ENCODE data around the gene CXorf58.

Gene CXorf58

GRCh38 chrX:23901805-23902204 is 6.0 kb upstream of the CXorf58 start:
- DNase-seq, result peak; percentile 23

- no peak for DNase-seq
These were observed 5.4 kb upstream of the CXorf58 start for GRCh38 chrX:23902419-23902818.

DNA sequence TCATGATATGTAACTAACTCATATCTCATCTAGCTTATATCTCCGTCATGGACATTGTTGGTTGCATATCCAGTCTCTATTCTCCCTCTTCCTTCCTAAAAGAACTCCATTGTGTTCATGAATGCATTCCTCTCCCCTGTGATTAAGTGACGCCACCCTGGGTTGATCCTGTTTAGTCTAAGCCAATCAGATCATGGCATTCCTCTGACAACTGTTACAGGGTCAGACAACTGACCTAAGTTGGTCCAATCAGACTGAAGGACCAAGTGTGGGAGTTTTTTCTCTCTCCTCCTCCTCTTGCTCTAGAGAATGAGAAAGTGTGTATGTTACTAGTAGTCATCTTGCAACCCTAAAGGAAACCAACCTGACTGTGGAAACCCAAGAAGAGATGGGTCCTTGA is 3.7 kb upstream of the CXorf58 start:
- no peak for DNase-seq

DNA sequence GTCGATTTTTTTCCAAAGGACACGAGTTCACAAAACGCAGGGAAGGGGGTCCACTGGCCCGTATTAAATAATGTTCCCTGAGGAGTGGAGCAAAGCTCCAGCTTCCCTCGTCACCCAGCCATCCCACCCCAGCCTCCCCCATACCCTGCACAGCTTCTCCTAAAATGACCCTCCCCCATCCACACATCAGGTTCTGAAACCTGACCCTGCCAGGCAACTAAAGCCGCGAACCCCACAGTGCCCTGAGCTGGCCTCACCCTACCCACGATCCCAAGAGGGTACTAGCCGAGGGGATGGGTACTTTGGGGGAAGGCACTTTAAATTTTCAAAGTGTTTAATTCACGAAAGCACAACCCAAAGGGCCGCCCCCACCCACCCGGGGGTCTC is 702 bp upstream of the CXorf58 start:
- no peak for DNase-seq

GRCh38 chrX:23908219-23909004 is 606 bp downstream of the CXorf58 start:
- no peak for DNase-seq

DNA sequence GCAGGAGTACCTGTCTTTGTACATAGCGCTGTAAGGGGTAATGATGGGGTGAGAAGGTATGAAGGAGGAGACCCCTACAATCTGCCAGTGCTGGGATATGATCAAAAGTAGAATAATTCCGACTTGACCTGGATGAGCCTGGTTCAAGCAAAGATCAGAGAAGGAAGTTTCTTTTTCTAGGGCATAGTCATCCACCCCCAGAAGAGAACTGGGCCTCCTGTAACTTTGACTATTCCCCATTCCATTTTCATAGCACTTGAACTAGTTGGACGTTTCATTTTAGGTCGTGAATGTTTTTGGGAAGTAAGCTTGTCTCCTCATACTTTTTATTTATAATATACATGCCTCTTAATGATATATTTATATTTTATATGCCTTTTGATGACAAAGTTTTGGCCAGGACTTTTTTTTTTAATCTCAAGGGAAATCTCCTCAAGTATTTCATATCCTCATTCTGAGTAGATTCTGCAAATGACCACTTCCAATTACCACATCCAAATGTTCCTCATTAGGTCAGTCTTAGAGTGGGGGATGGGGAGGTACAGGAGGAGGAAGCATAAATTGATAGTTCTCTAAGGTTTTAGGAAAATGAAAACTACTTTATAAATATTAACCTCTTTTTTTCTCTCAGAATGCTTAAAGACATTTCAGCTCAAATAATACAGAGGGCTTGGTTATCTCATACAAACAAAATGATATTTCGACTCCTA is 3.5 kb downstream of the CXorf58 start:
- DNase-seq, result no peak

DNA sequence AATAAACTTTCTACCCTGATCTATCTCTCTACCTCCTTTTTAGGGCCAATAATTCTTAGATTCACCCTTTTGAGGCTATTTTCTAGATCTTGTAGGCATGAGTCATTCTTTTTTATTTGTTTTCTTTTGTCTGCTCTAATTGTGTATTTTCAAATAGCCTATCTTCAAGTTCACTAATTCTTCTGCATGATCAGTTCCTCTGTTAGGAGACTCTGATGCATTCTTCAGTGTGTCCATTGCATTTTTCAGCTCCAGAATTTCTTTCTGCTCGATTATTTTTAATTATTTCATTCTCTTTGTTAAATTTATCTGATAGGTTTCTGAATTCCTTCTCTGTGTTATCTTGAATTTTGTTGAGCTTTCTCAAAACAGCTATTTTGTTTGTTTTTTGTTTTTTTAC is 11.3 kb downstream of the CXorf58 start:
- no peak for DNase-seq

GRCh38 chrX:23919706-23920320 is 12.0 kb downstream of the CXorf58 start:
- no peak for DNase-seq

GRCh38 chrX:23926015-23926414 is 18.2 kb downstream of the CXorf58 start:
- no peak for DNase-seq

- DNase-seq, result no peak
These were observed 23.2 kb downstream of the CXorf58 start for GRCh38 chrX:23930894-23931604.

DNA sequence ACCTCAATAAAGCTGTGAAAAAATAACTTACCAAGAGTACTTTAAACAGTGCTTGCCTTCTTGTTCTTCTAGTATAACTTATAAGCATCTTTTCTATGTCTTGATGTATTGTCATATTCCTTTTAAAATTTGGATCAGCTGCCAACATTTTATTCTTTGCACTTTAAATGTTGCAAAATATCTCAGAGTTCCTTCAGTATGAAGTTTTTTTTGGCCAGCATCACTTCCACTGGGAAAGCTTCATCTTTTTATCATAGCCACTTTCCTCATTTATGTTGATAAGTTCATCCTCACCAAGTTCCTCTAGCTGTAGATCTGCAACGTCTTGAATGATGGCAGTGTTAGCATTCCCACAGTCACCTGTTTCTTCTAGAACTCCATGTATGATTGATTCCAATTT is 24.2 kb downstream of the CXorf58 start:
- DNase-seq, result no peak

DNA sequence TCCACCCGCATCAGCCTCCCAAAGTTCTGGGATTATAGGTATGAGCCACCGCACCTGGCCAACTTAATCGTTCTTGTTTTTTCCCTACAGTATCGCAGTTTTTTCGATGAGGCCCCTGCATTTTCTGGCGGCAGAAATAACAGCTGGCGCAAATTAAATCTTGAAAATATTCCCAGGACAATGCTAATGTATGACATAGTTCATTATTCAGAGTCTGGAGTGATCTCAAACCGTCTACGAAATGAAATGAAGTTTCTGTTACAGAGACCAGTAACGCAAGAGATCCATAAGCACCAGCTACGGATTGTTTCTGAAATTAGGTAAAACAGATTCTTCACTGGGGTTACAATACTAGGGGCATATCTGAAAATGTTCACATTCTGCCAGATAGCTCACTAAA is 27.3 kb downstream of the CXorf58 start:
- DNase-seq, result no peak

DNA sequence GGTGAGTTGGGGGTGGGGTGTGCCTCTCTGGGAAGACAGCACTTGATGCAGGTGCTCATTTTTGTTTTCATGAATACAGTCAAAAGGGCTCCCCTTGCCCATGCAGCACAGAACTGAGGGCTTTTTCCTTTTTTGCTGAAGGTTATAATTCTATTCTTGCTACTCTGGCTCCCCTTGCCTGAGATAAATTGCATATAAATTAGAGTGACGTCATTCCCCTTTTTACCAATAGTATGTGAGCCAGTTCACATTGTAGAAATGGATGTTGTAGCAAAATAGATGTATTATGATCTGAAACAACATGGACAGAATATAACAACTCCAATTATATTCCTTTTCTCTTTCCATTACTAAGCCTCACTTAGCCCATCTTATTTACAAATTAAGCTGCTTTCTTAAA is 28.4 kb downstream of the CXorf58 start:
- no peak for DNase-seq

DNA sequence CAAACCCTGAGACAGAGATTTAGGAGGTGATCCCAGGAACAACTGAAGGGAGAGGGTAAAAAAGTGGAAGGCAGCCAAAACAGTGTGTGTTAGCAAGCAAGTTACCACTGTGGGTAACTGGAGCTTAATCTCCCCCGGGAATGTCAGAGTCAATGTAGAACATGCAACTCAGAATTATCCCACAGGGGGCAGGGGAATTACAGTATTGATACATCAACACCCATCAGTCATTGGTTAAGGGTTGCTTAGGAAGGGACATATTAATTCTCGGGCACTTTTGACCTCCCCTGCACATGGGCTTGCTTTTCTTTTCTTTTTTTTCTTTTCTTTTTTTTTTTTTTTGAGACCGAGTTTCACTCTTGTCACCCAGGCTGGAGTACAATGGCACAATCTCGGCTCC is 29.3 kb downstream of the CXorf58 start:
- no peak for DNase-seq

- no peak for DNase-seq
These were observed 30.9 kb downstream of the CXorf58 start for GRCh38 chrX:23938690-23939089.

- no peak for DNase-seq
These were observed 31.4 kb downstream of the CXorf58 start for GRCh38 chrX:23939203-23939602.

- no peak for DNase-seq
These were observed 36.4 kb downstream of the CXorf58 start for GRCh38 chrX:23944234-23944633.

GRCh38 chrX:23945206-23945605 is 37.4 kb downstream of the CXorf58 start:
- DNase-seq, result no peak

- no peak for DNase-seq
These were observed 44.6 kb downstream of the CXorf58 start for GRCh38 chrX:23952391-23952790.

GRCh38 chrX:23952984-23953907 is 45.4 kb downstream of the CXorf58 start:
- DNase-seq, result peak; percentile 27

DNA sequence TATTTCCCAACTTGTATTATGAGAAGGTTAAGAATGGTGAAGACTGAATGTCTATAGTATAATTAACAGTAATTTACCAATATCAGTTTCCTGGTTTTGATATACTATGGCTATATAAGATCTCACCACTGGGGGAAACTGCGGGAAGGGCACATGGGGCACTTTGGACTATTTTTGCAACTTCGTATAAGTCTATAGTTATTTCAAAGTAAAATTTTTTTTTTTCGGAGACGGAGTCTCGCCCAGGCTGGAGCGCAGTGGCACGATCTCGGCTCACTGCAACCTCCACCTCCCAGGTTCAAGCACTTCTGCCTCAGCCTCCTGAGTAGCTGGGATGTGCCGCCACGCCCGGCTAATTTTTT is 46.1 kb downstream of the CXorf58 start:
- DNase-seq, result no peak

GRCh38 chrX:23954396-23954795 is 46.6 kb downstream of the CXorf58 start:
- DNase-seq, result no peak

Data from CD4-positive, alpha-beta T cell treated with Interferon gamma for 1 hour (primary cell).